ENCODE measurements around the gene GRIA1. TPM values are rescaled to one million over a fixed set of nuclear protein-coding genes. Genes with fewer than 3 reads are reported as not detected.

Gene GRIA1
- total RNA-seq, 1 donor from 2014 or later, result 0.55 TPM

- no peak for DNase-seq (ENCODE audit: low spot score)
- no peaks in the 10 kb centered on the region for H3K9me3 Mint-ChIP-seq (ENCODE audit: low read depth)
- no peaks in the 10 kb centered on the region for H3K27me3 Mint-ChIP-seq (ENCODE audit: low read depth)
- H3K4me3 Mint-ChIP-seq (ENCODE audit: unreplicated experiment), result no peak overlapping the region
- no peak overlapping the region for H3K27ac Mint-ChIP-seq (ENCODE audit: unreplicated experiment)
- TF ChIP-seq CTCF (IDR thresholded peaks at IDR 0.05), result no peak
- no peaks in the 10 kb centered on the region for H3K36me3 Mint-ChIP-seq (ENCODE audit: low read depth)
- peaks cover 4% of the 10 kb centered on the region for H3K4me1 Mint-ChIP-seq (ENCODE audit: low read depth)
These were observed 114.9 kb downstream of the GRIA1 start for GRCh38 chr5:153605386-153605785.

GRCh38 chr5:153610009-153610408 is 119.5 kb downstream of the GRIA1 start:
- H3K36me3 Mint-ChIP-seq (ENCODE audit: low read depth), result no peaks in the 10 kb centered on the region
- peaks cover 3% of the 10 kb centered on the region for H3K4me1 Mint-ChIP-seq (ENCODE audit: low read depth)
- no peak for DNase-seq (ENCODE audit: low spot score)
- H3K9me3 Mint-ChIP-seq (ENCODE audit: low read depth), result no peaks in the 10 kb centered on the region
- no peak for TF ChIP-seq CTCF (IDR thresholded peaks at IDR 0.05)
- no peak overlapping the region for H3K27ac Mint-ChIP-seq (ENCODE audit: unreplicated experiment)
- H3K27me3 Mint-ChIP-seq (ENCODE audit: low read depth), result no peaks in the 10 kb centered on the region
- H3K4me3 Mint-ChIP-seq (ENCODE audit: unreplicated experiment), result no peak overlapping the region

GRCh38 chr5:153610811-153611210 is 120.3 kb downstream of the GRIA1 start:
- TF ChIP-seq CTCF (IDR thresholded peaks at IDR 0.05), result no peak
- Mint-ChIP-seq H3K27ac (ENCODE audit: unreplicated experiment) (no peak overlapping the region), H3K4me3 (ENCODE audit: unreplicated experiment) (no peak overlapping the region), H3K4me1 (ENCODE audit: low read depth) (peaks cover 3% of the 10 kb centered on the region), H3K27me3 (ENCODE audit: low read depth) (no peaks in the 10 kb centered on the region), H3K9me3 (ENCODE audit: low read depth) (no peaks in the 10 kb centered on the region), H3K36me3 (ENCODE audit: low read depth) (no peaks in the 10 kb centered on the region)
- DNase-seq (ENCODE audit: low spot score), result no peak

- Mint-ChIP-seq H3K27me3 (ENCODE audit: low read depth) (no peaks in the 10 kb centered on the region), H3K27ac (ENCODE audit: unreplicated experiment) (no peak overlapping the region), H3K4me3 (ENCODE audit: unreplicated experiment) (no peak overlapping the region), H3K36me3 (ENCODE audit: low read depth) (no peaks in the 10 kb centered on the region), H3K9me3 (ENCODE audit: low read depth) (no peaks in the 10 kb centered on the region), H3K4me1 (ENCODE audit: low read depth) (peaks cover 19% of the 10 kb centered on the region)
- no peak for TF ChIP-seq CTCF (IDR thresholded peaks at IDR 0.05)
- DNase-seq (ENCODE audit: low spot score), result no peak
These were observed 122.7 kb downstream of the GRIA1 start for GRCh38 chr5:153613144-153613543.

- no peak for DNase-seq (ENCODE audit: low spot score)
- Mint-ChIP-seq H3K4me3 (ENCODE audit: unreplicated experiment) (no peak overlapping the region), H3K27ac (ENCODE audit: unreplicated experiment) (no peak overlapping the region), H3K9me3 (ENCODE audit: low read depth) (no peaks in the 10 kb centered on the region), H3K36me3 (ENCODE audit: low read depth) (no peaks in the 10 kb centered on the region), H3K4me1 (ENCODE audit: low read depth) (peaks cover 25% of the 10 kb centered on the region), H3K27me3 (ENCODE audit: low read depth) (no peaks in the 10 kb centered on the region)
- TF ChIP-seq CTCF (IDR thresholded peaks at IDR 0.05), result no peak
These were observed 123.2 kb downstream of the GRIA1 start for GRCh38 chr5:153613672-153614071.

All from chondrocyte (in vitro differentiated cells).